GM19463 (cell line): ENCODE measurements around the gene PPP1R3D.
A peak's percentile ranks its signal among the peaks of the same experiment; 100 is the strongest.

ENCODE experiments used
- ATAC-seq: cut with Tn5 transposase; IDR thresholded peaks from one replicate; pipeline ENCODE4 v1.9.1; 2021; ENCODE audit warnings: mild to moderate bottlenecking, moderate library complexity; ENCODE audit not compliant: unreplicated experiment

Gene PPP1R3D

DNA sequence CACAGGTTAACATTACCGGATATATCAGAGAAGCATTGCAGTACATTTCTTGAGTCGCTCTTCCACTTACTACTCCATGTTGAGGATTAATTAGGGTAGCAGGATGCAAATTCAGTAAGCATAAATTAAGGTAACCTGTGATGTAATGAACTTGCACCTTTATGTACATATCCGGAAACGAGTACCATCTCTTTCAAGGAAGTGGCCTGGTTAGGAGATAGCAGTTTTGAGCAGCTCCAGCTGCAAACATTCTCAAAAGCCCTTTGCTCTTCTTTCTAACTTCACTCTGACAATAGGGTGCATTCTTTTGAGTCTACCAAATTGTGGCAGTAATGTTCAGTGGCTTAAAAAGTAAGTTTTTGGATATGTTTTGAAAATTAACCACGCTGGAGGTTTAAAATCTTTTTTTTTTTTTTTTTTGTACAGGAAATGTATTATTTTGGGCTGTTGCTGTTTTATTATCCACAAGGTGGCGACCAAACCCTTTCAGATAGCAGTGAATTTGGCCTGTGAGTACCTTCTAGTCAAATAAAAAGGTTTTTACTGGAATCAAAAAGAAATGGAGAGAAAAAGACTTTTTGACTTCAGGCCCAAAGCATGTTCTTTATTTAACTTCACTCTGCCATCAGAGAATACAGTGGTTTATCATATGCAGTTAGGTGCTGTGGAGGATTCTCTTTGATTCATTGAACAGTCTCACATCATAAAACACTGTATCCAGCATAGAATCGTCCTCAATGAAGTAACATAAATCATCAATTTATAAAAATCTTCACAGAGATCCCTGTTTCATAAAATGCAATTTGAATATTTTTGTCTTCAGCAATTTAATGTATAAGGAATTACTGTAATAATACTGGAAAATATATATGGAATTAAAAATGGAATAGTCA is 9.0 kb upstream of the PPP1R3D start:
- ATAC-seq = no peak

- no peak for ATAC-seq
These were observed 8.1 kb upstream of the PPP1R3D start for GRCh38 chr20:59948212-59948611.

- no peak for ATAC-seq
These were observed 7.3 kb upstream of the PPP1R3D start for GRCh38 chr20:59947376-59947775.

- ATAC-seq = no peak
These were observed 5.6 kb upstream of the PPP1R3D start for GRCh38 chr20:59945731-59946130.

DNA sequence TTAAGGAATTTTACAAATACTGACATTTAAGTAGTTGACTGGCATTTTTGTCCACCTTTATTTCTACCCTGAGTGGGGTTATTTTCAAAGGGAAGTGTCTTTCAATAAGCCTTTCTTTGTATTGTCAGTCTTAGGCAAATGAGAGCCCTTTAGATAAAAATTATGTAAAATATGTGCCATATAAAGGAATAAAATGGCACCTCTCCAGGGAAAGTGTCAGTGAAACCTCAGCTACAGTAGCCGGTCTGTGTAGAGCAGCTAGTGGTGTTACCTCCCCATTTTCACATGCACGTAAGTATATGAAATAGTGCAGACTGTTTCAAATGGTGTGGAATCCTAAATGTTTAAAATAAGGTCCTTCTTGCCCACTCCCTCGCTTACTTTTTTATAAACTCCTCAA is 5.1 kb upstream of the PPP1R3D start:
- ATAC-seq = no peak

- no peak for ATAC-seq
These were observed 4.6 kb upstream of the PPP1R3D start for GRCh38 chr20:59944726-59945125.

DNA sequence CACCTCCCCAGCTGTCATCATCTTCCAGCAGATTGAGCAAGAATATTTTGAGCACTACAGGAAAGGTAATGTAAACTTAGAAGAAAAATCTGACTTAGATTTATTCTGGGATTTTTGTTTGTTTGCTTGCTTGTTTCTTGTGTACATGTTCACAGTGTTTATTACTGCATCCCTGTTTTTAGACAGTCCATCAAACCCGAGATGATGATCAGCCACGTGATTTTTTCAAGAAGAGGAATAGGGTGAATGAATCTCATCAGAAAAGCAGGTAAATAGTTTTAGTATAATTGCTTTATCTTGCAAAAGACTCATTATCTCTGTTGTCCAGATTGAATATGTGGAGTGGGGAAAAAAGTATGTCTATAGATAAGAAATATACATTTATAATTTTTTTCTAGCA is 2.1 kb upstream of the PPP1R3D start:
- ATAC-seq = no peak

DNA sequence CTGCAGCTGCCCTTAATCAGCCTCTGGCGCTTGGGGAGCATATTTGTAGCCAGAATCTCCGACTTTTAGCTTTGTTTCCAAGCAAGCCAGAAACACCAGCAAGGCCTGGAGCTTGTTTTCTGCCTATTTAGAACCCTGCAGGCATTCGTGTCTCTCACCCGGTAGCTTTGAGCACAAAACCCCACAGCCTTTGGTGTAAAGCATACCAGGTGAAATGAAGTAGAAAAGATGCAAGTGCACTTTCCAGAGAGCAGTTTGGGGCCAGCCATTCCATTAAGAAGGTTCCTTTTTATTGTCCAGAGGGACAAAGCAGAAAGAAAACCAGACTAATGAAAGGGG is 820 bp upstream of the PPP1R3D start:
- no peak for ATAC-seq

- peak; percentile 28 for ATAC-seq
These were observed 301 bp downstream of the PPP1R3D start for GRCh38 chr20:59939879-59940128.

GRCh38 chr20:59939052-59939878 is 840 bp downstream of the PPP1R3D start:
- ATAC-seq = peak; percentile 0

GRCh38 chr20:59938696-59939051 is 1.4 kb downstream of the PPP1R3D start:
- ATAC-seq = no peak

- ATAC-seq = no peak
These were observed 1.9 kb downstream of the PPP1R3D start for GRCh38 chr20:59938221-59938620.

DNA sequence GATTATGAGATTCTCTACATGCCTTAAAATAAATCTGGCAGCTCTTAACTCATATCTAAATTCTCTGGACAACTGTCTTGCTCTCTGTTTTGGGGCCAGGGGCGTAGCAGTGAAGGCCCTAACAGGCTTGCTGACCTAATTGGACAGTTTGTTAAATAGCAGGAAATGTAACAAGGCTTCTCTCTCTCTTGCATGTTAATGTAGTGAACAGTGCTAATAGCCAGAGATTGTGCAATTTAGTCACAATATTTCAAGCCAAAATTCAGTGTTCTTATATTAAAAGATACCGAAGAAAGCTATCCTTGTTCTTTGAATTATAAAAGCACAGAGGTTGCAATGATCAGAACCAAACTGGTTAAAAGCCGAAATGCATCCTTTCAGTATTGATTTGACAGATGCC is 3.0 kb downstream of the PPP1R3D start:
- ATAC-seq = no peak

DNA sequence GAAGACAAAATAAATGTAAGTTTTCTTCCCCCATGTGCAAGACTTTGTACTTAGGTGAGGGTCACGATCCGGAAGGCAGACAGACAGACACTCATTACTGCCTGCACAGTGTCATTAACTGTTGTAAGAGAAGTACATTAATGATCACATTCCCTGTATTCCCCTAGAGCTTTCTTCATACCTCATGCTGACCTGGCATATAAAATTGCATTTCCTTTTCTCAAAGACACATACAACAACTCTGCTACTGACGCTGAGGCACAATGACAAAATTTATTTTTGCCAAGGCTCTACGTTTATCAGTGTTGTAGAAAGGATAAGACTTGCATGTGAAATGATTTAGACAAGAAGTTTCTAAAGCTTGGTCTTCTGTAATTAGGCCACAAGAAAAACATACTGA is 3.7 kb downstream of the PPP1R3D start:
- no peak for ATAC-seq

DNA sequence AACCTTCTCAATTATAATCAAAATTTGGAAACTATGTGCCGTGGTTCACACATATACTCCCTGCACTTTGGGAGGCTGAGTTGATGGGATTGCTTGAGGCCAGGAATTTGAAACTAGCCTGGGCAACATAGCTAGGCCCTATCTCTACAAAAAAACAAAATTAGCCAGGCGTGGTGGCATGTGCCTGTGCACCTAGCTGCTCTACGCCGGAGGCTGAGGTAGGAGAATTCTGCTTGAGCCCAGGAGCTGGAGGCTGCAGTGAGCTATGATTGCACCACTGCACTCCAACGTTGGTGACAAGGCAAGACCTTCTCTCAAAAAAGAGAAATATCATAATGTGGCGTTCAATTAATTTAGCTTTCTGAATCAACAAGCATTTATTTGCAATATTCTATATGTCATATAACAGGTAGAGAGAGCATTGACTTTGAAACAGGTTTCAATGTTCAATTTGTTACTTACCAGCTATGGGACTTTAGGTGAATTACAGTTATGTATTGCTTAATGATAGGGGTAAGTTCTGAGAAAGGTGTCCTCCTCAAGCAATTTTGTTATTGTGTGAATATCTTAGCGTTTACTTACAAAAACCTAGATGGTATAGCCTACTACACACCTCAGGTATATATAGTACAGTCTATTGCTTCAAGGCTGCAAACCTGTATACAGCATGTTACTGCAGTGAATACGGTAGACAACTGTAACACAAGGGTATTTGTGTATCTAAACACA is 4.5 kb downstream of the PPP1R3D start:
- ATAC-seq = no peak

DNA sequence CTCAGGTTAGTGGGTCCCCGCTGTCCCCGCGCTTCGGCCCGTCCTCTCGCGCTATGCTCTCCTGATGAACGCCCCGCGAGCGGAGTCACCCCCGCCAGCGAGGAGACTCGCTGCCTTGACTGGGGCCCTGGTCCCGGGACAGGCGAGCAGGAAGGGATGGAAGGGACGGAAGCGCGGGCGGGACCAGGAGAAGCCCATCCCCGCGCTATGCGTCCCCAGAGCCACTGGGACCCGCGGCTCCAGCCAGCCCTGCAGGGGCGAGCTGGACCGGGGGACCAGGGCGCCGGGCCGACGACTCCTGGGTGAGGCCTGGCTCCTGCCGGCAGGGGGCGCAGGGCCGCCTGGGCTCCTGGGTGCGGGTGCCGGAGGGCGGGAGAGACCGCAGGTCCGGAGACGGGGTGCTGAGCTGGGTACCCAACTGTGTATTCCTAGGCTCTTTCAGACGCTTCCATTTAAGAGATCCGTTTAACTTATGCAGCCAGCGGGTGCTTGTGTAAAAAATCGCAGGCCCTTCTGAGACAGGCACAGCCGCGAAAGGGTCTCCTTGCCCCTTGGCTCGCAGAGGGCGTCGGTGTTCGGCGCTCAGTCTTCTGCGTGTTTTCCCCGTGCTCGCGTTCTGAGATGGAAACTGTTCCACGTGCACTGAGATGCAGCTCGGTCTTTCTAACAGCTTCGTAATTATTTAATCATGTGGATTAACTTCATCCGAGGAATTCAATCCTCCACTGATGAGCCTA is 6.1 kb downstream of the PPP1R3D start:
- peak; percentile 84 for ATAC-seq

- peak; percentile 53 for ATAC-seq
These were observed 6.7 kb downstream of the PPP1R3D start, which contains the start of gene SYCP2 for GRCh38 chr20:59933296-59933848. Gene SYCP2, minus strand, starts transcription at chr20:59933637. Its CDS starts 11,224 bp downstream, at chr20:59922413.

GRCh38 chr20:59932616-59933295 is 7.3 kb downstream of the PPP1R3D start:
- ATAC-seq = no peak

DNA sequence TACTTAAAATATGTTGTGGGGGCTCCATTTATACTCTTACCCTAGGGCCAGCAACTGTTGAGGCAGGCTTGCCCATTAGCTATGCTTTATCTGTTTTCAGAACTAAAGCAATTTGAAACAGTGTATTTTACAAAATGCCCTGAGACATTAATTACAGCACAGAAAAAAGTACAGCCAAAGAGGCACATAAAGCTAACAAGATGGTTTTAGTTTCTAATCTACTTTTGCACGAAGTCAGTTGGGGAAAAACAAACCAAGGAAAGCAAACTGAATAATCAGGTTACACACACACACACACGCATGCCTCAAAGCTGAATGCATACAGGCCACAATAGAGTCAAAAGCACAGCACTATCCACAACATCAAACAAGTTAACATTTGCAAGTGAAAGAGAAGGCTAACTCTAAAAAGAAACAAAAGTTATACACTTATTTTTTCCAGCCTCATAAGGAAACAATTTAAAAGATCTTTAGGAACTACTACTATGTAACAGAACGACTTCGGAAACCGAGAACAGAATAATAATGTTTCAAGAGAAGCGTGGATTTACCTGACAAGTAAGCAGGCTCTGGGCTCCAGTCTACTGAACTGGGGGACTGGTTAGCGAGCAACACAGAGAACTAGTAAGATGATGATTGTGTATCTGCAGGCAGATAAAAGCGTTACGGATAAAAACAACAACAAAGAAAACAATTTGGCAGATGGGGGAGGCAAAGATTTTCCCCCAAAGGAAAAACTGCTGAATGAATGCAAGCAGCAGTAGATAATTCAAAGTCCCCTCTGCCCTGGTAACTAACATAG is 8.4 kb downstream of the PPP1R3D start:
- no peak for ATAC-seq
